ENCODE data around the gene ALPL. TPM values are rescaled to one million over a fixed set of nuclear protein-coding genes. Genes with fewer than 3 reads are reported as not detected.
A peak's percentile ranks its signal among the peaks of the same experiment; 100 is the strongest.

ALPL gene
- total and polyA plus RNA-seq, 2 donors, result 0.90 to 3.8 TPM

GRCh38 chr1:21603177-21604138 lies 94.2 kb downstream of the ALPL start:
- no peak overlapping the region for H3K27ac ChIP-seq (ENCODE audit: low read depth in 1 of 2, low read length in 1 of 2)
- no peaks in the 10 kb centered on the region for H3K4me1 ChIP-seq (ENCODE audit: control insufficient read depth in 2 of 2, insufficient read depth in 2 of 2, low read length in 2 of 2)
- DNase-seq (ENCODE audit: low read depth in 6 of 9, low spot score in 9 of 9), result no peak
- H3K27me3 ChIP-seq (ENCODE audit: control insufficient read depth in 2 of 2, insufficient read depth in 1 of 2, low read length in 1 of 2), result peaks cover 0 to 10% of the 10 kb centered on the region in 2 donors
- H3K36me3 ChIP-seq (ENCODE audit: control insufficient read depth in 2 of 2, insufficient read depth in 2 of 2, low read length in 1 of 2), result no peaks in the 10 kb centered on the region
- no peak overlapping the region for H3K4me3 ChIP-seq (ENCODE audit: low read length in 2 of 2)
- H3K9me3 ChIP-seq (ENCODE audit: control insufficient read depth in 2 of 2, insufficient read depth in 1 of 2, low read length in 1 of 2), result no peaks in the 10 kb centered on the region
- WGBS, result 94% methylated on average over 39 of the region's 39 CpGs

GRCh38 chr1:21604208-21604957 lies 95.2 kb downstream of the ALPL start:
- Histone ChIP-seq H3K27ac (ENCODE audit: low read depth in 1 of 2, low read length in 1 of 2) (no peak overlapping the region), H3K4me3 (ENCODE audit: low read length in 2 of 2) (no peak overlapping the region), H3K4me1 (ENCODE audit: control insufficient read depth in 2 of 2, insufficient read depth in 2 of 2, low read length in 2 of 2) (no peaks in the 10 kb centered on the region), H3K9me3 (ENCODE audit: control insufficient read depth in 2 of 2, insufficient read depth in 1 of 2, low read length in 1 of 2) (no peaks in the 10 kb centered on the region), H3K27me3 (ENCODE audit: control insufficient read depth in 2 of 2, insufficient read depth in 1 of 2, low read length in 1 of 2) (peaks cover 0 to 16% of the 10 kb centered on the region in 2 donors), H3K36me3 (ENCODE audit: control insufficient read depth in 2 of 2, insufficient read depth in 2 of 2, low read length in 1 of 2) (no peaks in the 10 kb centered on the region)
- no peak for DNase-seq (ENCODE audit: low read depth in 6 of 9, low spot score in 9 of 9)
- 93% methylated on average over 12 of the region's 12 CpGs for WGBS

DNA sequence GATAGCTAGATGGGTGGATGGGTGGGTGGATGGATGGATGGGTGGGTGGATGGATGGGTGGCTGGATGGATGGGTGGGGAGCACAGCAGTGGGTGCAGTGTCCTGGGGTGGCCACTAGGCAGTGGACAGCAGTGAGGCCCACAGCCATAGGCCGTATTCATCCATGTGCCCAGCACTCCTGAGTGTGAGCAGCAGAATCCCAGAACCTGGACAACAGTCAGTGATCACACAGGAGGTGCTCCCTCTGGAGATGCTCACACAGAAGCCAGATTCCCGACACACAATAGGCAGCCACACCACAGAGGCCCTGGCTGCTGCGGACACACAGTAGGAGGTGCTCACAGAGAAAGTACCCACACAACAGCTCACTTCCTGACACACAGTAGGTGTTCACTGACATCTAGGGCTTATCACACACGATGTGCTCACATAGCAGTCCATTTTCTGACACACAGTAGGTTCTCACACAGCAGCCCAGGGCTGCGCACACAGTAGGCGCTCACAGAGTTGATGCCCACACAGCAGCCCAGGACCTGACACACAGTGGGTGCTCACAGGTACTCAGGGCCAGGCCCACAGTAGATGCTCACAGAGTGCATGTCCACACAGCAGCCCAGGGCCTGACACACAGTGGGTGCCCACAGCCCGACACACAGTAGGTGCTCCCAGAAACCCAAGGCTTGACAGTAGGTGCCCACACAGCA lies 95.9 kb downstream of the ALPL start:
- WGBS, result 93% methylated on average over 7 of the region's 7 CpGs
- peaks cover 0 to 22% of the 10 kb centered on the region in 2 donors for H3K27me3 ChIP-seq (ENCODE audit: control insufficient read depth in 2 of 2, insufficient read depth in 1 of 2, low read length in 1 of 2)

GRCh38 chr1:21605964-21606705 lies 96.9 kb downstream of the ALPL start:
- Histone ChIP-seq H3K4me1 (ENCODE audit: control insufficient read depth in 2 of 2, insufficient read depth in 2 of 2, low read length in 2 of 2) (no peaks in the 10 kb centered on the region), H3K27me3 (ENCODE audit: control insufficient read depth in 2 of 2, insufficient read depth in 1 of 2, low read length in 1 of 2) (peaks cover 0 to 22% of the 10 kb centered on the region in 2 donors), H3K36me3 (ENCODE audit: control insufficient read depth in 2 of 2, insufficient read depth in 2 of 2, low read length in 1 of 2) (no peaks in the 10 kb centered on the region), H3K4me3 (ENCODE audit: low read length in 2 of 2) (no peak overlapping the region), H3K27ac (ENCODE audit: low read depth in 1 of 2, low read length in 1 of 2) (no peak overlapping the region), H3K9me3 (ENCODE audit: control insufficient read depth in 2 of 2, insufficient read depth in 1 of 2, low read length in 1 of 2) (no peaks in the 10 kb centered on the region)
- 89% methylated on average over 15 of the region's 15 CpGs for WGBS
- DNase-seq (ENCODE audit: low read depth in 6 of 9, low spot score in 9 of 9), result no peak

More for the DNA sequence above, 95.9 kb downstream of the ALPL start:
- Histone ChIP-seq H3K36me3 (ENCODE audit: control insufficient read depth in 2 of 2, insufficient read depth in 2 of 2, low read length in 1 of 2) (no peaks in the 10 kb centered on the region), H3K4me1 (ENCODE audit: control insufficient read depth in 2 of 2, insufficient read depth in 2 of 2, low read length in 2 of 2) (no peaks in the 10 kb centered on the region), H3K9me3 (ENCODE audit: control insufficient read depth in 2 of 2, insufficient read depth in 1 of 2, low read length in 1 of 2) (no peaks in the 10 kb centered on the region), H3K27ac (ENCODE audit: low read depth in 1 of 2, low read length in 1 of 2) (no peak overlapping the region), H3K4me3 (ENCODE audit: low read length in 2 of 2) (no peak overlapping the region)
- DNase-seq (ENCODE audit: low read depth in 6 of 9, low spot score in 9 of 9), result no peak

DNA sequence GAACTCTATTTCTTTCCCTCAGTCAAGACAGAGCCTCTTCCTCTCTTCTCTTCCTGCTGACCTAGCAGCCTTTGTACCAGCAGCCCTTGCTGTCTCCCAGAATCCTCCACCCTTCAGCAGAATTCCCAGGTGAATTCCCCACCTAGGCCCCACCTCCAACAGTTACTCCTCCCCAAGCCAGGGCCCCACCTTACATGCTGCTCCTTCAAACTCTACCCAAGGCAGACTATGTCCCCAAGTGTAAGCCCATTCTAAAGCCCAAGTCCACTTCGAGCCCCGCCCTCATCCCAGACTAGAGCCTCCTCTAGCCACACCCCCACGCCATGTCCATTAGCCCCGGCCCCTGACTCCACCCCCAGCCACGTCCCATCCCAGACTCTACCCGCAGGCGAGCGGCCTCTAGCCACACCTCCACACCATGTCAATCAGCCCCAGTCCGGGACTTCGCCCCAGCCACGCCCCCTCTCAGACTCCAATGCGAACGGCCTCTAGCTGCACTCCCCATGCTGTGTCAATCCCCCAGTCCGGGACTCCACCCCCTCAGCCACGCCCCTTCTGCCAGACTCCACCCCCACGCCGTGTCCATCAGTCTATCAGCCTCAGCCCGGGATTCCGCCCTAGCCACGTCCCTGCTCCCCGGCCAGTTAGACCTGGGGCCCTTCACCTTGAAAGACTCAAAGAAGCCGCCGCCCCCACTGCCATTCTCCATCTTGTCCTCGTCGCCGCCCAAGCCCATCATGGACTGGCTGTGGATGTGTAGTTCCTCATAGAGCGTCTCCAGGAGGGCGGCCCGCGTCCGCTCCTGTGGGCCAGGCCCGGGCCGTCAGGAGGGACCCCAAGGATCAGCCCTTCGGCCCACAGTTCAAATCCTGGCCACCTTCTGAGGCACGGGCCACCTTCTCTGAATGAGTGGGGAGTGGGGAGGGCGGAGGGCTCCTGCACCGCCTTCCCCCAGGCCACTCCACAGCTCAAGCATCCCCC lies 98.6 kb downstream of the ALPL start:
- no peak overlapping the region for H3K27ac ChIP-seq (ENCODE audit: low read depth in 1 of 2, low read length in 1 of 2)
- no peaks in the 10 kb centered on the region for H3K9me3 ChIP-seq (ENCODE audit: control insufficient read depth in 2 of 2, insufficient read depth in 1 of 2, low read length in 1 of 2)
- DNase-seq (ENCODE audit: low read depth in 6 of 9, low spot score in 9 of 9), result peak in 1 of 9 donors; percentile 20
- H3K36me3 ChIP-seq (ENCODE audit: control insufficient read depth in 2 of 2, insufficient read depth in 2 of 2, low read length in 1 of 2), result no peaks in the 10 kb centered on the region
- no peaks in the 10 kb centered on the region for H3K4me1 ChIP-seq (ENCODE audit: control insufficient read depth in 2 of 2, insufficient read depth in 2 of 2, low read length in 2 of 2)
- peaks cover 0 to 24% of the 10 kb centered on the region in 2 donors for H3K27me3 ChIP-seq (ENCODE audit: control insufficient read depth in 2 of 2, insufficient read depth in 1 of 2, low read length in 1 of 2)
- WGBS, result 43% methylated on average over 37 of the region's 37 CpGs
- no peak overlapping the region for H3K4me3 ChIP-seq (ENCODE audit: low read length in 2 of 2)

DNA sequence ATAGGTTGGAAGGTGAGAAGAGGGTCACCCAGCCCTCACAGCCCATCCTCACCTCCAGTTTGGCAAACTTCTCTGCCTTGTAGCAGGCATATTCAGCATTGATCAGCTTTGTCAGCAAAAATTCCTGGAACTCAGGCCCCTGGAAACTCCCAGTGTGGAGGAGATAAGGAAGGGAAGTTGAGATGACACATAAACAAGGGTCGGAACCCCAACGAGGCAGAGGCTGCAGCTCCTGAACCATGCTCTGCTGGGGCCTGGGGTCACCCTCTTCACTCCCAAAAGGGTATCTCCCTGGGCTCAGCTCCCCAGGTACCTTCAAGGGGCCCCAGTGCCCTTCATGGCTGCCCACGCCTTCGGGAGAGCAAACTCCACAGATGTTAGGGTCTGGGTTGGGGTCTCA lies 99.6 kb downstream of the ALPL start:
- WGBS, result 84% methylated on average over 4 of the region's 4 CpGs
- H3K36me3 ChIP-seq (ENCODE audit: control insufficient read depth in 2 of 2, insufficient read depth in 2 of 2, low read length in 1 of 2), result no peaks in the 10 kb centered on the region
- no peak overlapping the region for H3K27ac ChIP-seq (ENCODE audit: low read depth in 1 of 2, low read length in 1 of 2)
- no peak for DNase-seq (ENCODE audit: low read depth in 6 of 9, low spot score in 9 of 9)
- H3K4me1 ChIP-seq (ENCODE audit: control insufficient read depth in 2 of 2, insufficient read depth in 2 of 2, low read length in 2 of 2), result no peaks in the 10 kb centered on the region
- H3K4me3 ChIP-seq (ENCODE audit: low read length in 2 of 2), result no peak overlapping the region
- H3K27me3 ChIP-seq (ENCODE audit: control insufficient read depth in 2 of 2, insufficient read depth in 1 of 2, low read length in 1 of 2), result peaks cover 0 to 24% of the 10 kb centered on the region in 2 donors
- H3K9me3 ChIP-seq (ENCODE audit: control insufficient read depth in 2 of 2, insufficient read depth in 1 of 2, low read length in 1 of 2), result no peaks in the 10 kb centered on the region

GRCh38 chr1:21610027-21610426 lies 100.8 kb downstream of the ALPL start:
- H3K4me1 ChIP-seq (ENCODE audit: control insufficient read depth in 2 of 2, insufficient read depth in 2 of 2, low read length in 2 of 2), result peaks cover 0 to 2% of the 10 kb centered on the region in 2 donors
- DNase-seq (ENCODE audit: low read depth in 6 of 9, low spot score in 9 of 9), result no peak
- H3K27ac ChIP-seq (ENCODE audit: low read depth in 1 of 2, low read length in 1 of 2), result no peak overlapping the region
- 54% methylated on average over 16 of the region's 16 CpGs for WGBS
- peaks cover 0 to 24% of the 10 kb centered on the region in 2 donors for H3K27me3 ChIP-seq (ENCODE audit: control insufficient read depth in 2 of 2, insufficient read depth in 1 of 2, low read length in 1 of 2)
- H3K4me3 ChIP-seq (ENCODE audit: low read length in 2 of 2), result no peak overlapping the region
- H3K9me3 ChIP-seq (ENCODE audit: control insufficient read depth in 2 of 2, insufficient read depth in 1 of 2, low read length in 1 of 2), result no peaks in the 10 kb centered on the region
- no peaks in the 10 kb centered on the region for H3K36me3 ChIP-seq (ENCODE audit: control insufficient read depth in 2 of 2, insufficient read depth in 2 of 2, low read length in 1 of 2)
